SJCRH30 (cell line): Measurements from ENCODE around the gene CCNA2. TPM values are rescaled to one million over a fixed set of nuclear protein-coding genes. Genes with fewer than 3 reads are reported as not detected.

Experiments
- DNase-seq, 2 experiments: peaks; one replicate each; pipeline ENCODE4 v3.0.0-alpha.2; 2015 to 2020
- H3K27ac ChIP-seq: fragments of 250-450 bp; sonication (Bioruptor Pico); 2 replicates; pipeline ENCODE4 v1.5.1; 2020; ENCODE audit warnings: mild to moderate bottlenecking, moderate library complexity
- H3K27me3 ChIP-seq: fragments of 250-450 bp; sonication (Bioruptor Pico); 2 replicates; pipeline ENCODE4 v1.5.1; 2020; ENCODE audit warnings: mild to moderate bottlenecking, moderate library complexity
- H3K36me3 ChIP-seq: fragments of 250-450 bp; sonication (Bioruptor Pico); 2 replicates; pipeline ENCODE4 v1.5.1; 2020; ENCODE audit warnings: mild to moderate bottlenecking, moderate library complexity
- H3K4me1 ChIP-seq: fragments of 250-450 bp; sonication (Bioruptor Pico); 2 replicates; pipeline ENCODE4 v1.5.1; 2020; ENCODE audit warnings: mild to moderate bottlenecking, moderate library complexity
- H3K4me3 ChIP-seq: fragments of 250-450 bp; sonication (Bioruptor Pico); 2 replicates; pipeline ENCODE4 v1.5.1; 2020; ENCODE audit warnings: mild to moderate bottlenecking, moderate library complexity
- H3K9me3 ChIP-seq: fragments of 250-450 bp; sonication (Bioruptor Pico); replicated peaks from 2 replicates; pipeline ENCODE4 v1.5.1; 2020; ENCODE audit warnings: mild to moderate bottlenecking, moderate library complexity
- total RNA-seq: library from RNA; depleted of rRNA; stranded (reverse); fragments of >200 nt; shearing (Covaris generic); gene quantifications from 2 replicates; pipeline ENCODE4 v1.2.3, GENCODE V29; 2014

Gene CCNA2
- total RNA-seq, 1 experiment from 2014 or later, result 226 TPM

- Histone ChIP-seq H3K4me3 (peak overlapping the region; percentile 81), H3K4me1 (no peaks in the 10 kb centered on the region), H3K36me3 (peaks cover 57% of the 10 kb centered on the region), H3K9me3 (no peaks in the 10 kb centered on the region), H3K27me3 (no peaks in the 10 kb centered on the region), H3K27ac (no peak overlapping the region)
- DNase-seq, result no peak
These were observed 1.6 kb downstream of the CCNA2 start for GRCh38 chr4:121822047-121822446.

DNA sequence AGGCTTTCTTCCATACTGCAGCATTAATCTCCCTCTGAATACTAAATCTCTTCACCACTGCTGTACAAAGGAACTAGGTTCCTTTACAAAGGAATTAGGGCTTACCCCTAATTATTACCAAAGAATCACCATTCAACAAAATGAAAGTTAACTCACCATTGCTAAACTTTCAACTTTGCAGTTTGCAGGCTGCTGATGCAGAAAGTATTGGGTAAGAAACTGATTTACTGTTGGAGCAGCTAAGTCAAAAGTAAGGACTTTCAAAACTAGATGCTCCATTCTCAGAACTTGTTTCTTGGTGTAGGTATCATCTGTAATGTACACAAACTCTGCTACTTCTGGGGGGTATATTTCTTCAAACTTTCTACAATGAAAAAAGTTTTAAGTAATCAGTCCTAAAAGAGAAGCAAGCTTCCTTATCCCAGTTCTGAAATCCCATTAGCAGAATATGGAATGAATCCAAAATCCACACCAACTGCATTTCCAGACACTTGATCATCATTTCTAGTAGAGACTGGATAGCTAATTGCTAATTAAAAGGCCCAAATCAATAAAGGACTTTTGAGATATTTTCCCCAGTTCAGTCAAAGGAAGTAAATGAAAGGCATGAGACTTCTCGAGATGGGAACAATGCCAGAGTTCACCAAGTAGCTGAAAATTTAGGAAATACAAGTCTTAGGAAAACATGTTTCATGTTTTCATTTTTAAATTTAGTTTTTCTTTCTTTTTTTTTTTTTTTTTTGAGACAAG is 4.3 kb downstream of the CCNA2 start:
- Histone ChIP-seq H3K4me1 (no peaks in the 10 kb centered on the region), H3K9me3 (no peaks in the 10 kb centered on the region), H3K4me3 (no peak overlapping the region), H3K36me3 (peaks cover 82% of the 10 kb centered on the region), H3K27me3 (no peaks in the 10 kb centered on the region), H3K27ac (no peak overlapping the region)
- no peak for DNase-seq

DNA sequence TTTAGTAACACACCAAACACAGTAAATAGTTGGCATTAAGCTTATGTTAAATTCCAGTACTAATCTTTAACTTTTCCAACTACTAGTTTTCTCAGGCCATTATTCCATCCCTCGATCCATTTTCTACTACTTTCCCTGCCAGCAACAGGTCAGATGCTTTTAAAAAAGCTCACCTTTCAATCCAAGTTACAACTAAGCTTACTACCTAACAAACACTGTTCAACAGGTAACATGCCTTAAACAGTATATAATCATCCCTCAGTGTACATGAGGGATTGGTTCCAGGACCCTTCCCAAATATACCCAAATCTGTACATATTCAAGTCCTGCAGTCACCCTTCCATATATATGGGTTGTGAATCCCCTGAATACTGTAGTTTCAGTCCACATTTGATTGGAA is 5.5 kb downstream of the CCNA2 start:
- Histone ChIP-seq H3K27ac (no peak overlapping the region), H3K4me1 (no peaks in the 10 kb centered on the region), H3K4me3 (no peak overlapping the region), H3K27me3 (no peaks in the 10 kb centered on the region), H3K36me3 (peaks cover 94% of the 10 kb centered on the region), H3K9me3 (no peaks in the 10 kb centered on the region)
- no peak for DNase-seq

GRCh38 chr4:121817701-121818100 is 6.0 kb downstream of the CCNA2 start:
- Histone ChIP-seq H3K27me3 (no peaks in the 10 kb centered on the region), H3K9me3 (no peaks in the 10 kb centered on the region), H3K4me3 (no peak overlapping the region), H3K36me3 (peaks cover 99% of the 10 kb centered on the region), H3K27ac (no peak overlapping the region), H3K4me1 (no peaks in the 10 kb centered on the region)
- no peak for DNase-seq

GRCh38 chr4:121817006-121817405 is 6.7 kb downstream of the CCNA2 start:
- Histone ChIP-seq H3K9me3 (no peaks in the 10 kb centered on the region), H3K27me3 (no peaks in the 10 kb centered on the region), H3K4me3 (no peak overlapping the region), H3K36me3 (peaks cover 100% of the 10 kb centered on the region), H3K4me1 (no peaks in the 10 kb centered on the region), H3K27ac (no peak overlapping the region)
- no peak for DNase-seq

DNA sequence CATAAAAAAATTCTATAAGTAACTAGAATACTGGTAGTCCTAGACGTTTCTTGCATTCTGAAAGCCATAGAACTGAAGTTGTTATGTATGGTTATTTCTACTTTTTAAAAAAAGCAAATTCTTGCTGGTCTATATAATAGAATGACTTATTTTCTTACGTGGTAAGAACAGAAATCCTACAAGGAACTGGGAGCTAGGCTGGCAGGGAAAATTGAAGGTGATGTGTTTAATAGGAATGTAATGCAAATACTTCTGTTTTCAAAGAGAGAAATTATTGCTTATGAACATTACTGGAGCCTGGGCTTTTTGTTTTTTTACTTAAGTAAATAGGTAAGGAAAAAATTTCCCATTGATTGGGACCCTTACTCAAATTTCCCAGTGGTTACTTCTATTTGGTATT is 8.9 kb downstream of the CCNA2 start:
- no peaks in the 10 kb centered on the region for H3K27me3 ChIP-seq
- H3K27ac ChIP-seq, result no peak overlapping the region
- DNase-seq, result no peak
- peaks cover 98% of the 10 kb centered on the region for H3K36me3 ChIP-seq
- H3K4me3 ChIP-seq, result no peak overlapping the region
- H3K4me1 ChIP-seq, result no peaks in the 10 kb centered on the region
- H3K9me3 ChIP-seq, result no peaks in the 10 kb centered on the region

DNA sequence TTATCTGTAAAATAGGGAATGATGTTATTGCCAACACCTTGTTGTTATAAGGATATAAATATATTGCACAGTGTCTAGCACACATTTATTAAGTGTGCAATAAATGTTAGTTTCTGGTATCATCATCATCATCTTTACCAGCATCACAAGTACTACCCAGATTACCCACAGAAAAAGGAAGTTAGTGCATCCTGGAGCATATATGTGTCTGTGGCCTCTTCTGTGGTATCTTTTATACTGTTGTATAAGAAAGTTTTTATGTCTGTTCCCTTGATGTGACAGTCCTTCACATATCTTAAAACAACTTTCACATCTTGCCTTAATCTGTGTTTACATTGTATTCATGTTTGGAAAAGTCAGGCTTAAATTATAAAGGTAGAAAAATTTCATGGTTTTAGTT is 12.6 kb downstream of the CCNA2 start:
- Histone ChIP-seq H3K27me3 (no peaks in the 10 kb centered on the region), H3K36me3 (peaks cover 95% of the 10 kb centered on the region), H3K4me1 (no peaks in the 10 kb centered on the region), H3K9me3 (no peaks in the 10 kb centered on the region), H3K27ac (no peak overlapping the region), H3K4me3 (no peak overlapping the region)
- DNase-seq, result no peak

GRCh38 chr4:121806411-121806810 is 17.3 kb downstream of the CCNA2 start:
- Histone ChIP-seq H3K4me3 (no peak overlapping the region), H3K9me3 (no peaks in the 10 kb centered on the region), H3K27ac (no peak overlapping the region), H3K4me1 (peaks cover 3% of the 10 kb centered on the region; the same call in 1 of the 2 replicates), H3K27me3 (no peaks in the 10 kb centered on the region), H3K36me3 (peaks cover 79% of the 10 kb centered on the region)
- no peak for DNase-seq

GRCh38 chr4:121801715-121802075 is 22.0 kb downstream of the CCNA2 start:
- Histone ChIP-seq H3K4me1 (peaks cover 3% of the 10 kb centered on the region; the same call in 1 of the 2 replicates), H3K9me3 (no peaks in the 10 kb centered on the region), H3K36me3 (peaks cover 34% of the 10 kb centered on the region), H3K4me3 (peak overlapping the region; percentile 79), H3K27me3 (no peaks in the 10 kb centered on the region), H3K27ac (peak overlapping the region; percentile 87)
- DNase-seq, result no peak

DNA sequence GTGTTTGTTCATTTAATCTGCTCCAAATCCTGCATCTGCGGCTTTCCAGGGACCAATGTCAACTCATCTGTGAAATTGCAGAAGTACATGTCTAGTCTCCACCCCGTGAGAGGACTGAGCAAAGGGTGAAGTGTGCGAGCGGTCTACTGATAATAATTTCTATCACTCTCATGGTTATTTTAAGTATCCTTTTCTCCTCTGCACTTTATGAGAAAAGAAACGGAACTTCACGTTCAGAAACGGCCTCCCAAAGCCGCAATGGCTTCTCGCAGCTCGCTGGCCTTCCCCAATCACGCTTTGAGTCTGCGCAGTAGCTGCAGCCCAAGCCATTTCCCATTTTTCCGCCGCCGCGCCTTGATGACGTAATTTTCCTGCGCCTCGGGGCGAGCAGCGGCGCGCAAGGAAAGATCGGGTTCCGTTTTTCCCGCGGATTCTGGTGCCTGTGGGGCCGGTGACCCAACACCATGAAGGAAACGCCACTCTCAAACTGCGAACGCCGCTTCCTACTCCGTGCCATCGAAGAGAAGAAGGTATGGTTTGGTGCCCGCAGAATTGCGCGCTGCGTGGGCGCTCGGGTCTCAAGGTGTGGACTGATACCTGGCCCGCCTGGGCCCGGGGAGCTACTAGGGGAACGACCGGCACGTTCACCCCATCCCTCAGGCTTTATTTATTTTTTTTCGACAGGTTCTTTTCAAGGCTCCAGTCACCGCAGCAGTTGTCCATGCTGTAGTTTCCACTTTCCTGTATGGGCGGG is 22.5 kb downstream of the CCNA2 start, which contains the start of gene EXOSC9:
Gene EXOSC9, plus strand, starts transcription at position 363 of the 754 bp plus-strand sequence. Its CDS starts 102 bp downstream, at position 465.
- no peaks in the 10 kb centered on the region for H3K27me3 ChIP-seq
- peak; percentile 94 to 96 for DNase-seq
- H3K9me3 ChIP-seq, result no peaks in the 10 kb centered on the region
- H3K4me3 ChIP-seq, result peak within 1 kb of the TSS; percentile 79
- peaks cover 31% of the 10 kb centered on the region for H3K36me3 ChIP-seq
- peaks cover 8% of the 10 kb centered on the region for H3K4me1 ChIP-seq
- H3K27ac ChIP-seq, result peak within 1 kb of the TSS; percentile 87

DNA sequence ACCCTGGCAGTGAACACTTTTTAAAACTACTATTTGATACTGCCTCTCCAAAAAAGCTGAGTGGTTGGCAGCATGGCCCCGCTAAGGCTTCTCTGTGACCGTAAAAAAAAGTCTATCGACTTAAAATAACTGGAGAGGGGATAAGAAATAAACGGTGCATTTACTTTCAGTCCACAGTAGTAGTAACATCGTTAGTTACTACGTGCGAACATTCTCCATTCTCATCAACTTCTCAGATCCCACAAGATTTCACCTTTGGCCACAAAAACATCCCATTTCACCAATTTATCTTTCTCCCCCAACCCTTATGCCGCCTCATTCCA is 23.1 kb downstream of the CCNA2 start:
- H3K27ac ChIP-seq, result peak overlapping the region; percentile 87
- peaks cover 27% of the 10 kb centered on the region for H3K36me3 ChIP-seq
- peaks cover 13% of the 10 kb centered on the region for H3K4me1 ChIP-seq
- H3K9me3 ChIP-seq, result no peaks in the 10 kb centered on the region
- no peak for DNase-seq
- no peaks in the 10 kb centered on the region for H3K27me3 ChIP-seq
- peak overlapping the region; percentile 79 for H3K4me3 ChIP-seq

DNA sequence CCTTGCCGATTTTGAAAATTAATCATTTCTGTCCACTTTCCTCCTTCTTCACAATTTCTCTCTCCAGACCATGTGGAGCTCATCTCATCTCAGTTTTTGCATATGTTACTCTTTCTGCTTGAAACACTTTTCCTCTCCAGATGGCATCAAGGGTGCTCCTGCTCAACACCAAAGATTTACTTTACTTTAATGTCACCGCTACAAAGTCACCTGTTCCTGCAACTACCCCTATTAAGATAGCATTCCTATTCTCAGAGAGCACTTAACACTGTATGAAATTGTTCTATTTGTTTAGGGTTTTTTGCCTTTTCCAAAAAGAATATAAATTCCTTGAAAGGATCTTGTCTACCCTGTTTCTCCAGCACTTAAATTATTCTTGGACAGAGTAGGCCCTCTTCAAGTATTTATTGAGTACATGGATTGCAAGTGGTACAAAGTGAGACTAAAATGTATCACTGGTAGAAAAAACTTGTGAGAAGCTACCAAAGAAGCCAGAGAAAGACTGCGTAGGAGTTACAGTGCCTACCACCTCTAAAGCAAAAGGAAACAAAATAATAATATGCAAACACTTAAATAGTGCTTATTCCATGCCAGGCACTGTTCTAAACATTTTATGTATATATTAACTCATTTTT is 23.7 kb downstream of the CCNA2 start:
- peak overlapping the region; percentile 79 for H3K4me3 ChIP-seq
- peak overlapping the region; percentile 87 for H3K27ac ChIP-seq
- DNase-seq, result no peak

GRCh38 chr4:121799208-121799823 is 24.4 kb downstream of the CCNA2 start:
- DNase-seq, result no peak
- H3K27me3 ChIP-seq, result no peaks in the 10 kb centered on the region
- no peaks in the 10 kb centered on the region for H3K9me3 ChIP-seq
- H3K4me3 ChIP-seq, result no peak overlapping the region
- no peak overlapping the region for H3K27ac ChIP-seq
- H3K4me1 ChIP-seq, result peaks cover 18% of the 10 kb centered on the region
- peaks cover 14% of the 10 kb centered on the region for H3K36me3 ChIP-seq

More for the DNA sequence above, 23.7 kb downstream of the CCNA2 start:
- H3K4me1 ChIP-seq, result peaks cover 18% of the 10 kb centered on the region
- no peaks in the 10 kb centered on the region for H3K27me3 ChIP-seq
- H3K9me3 ChIP-seq, result no peaks in the 10 kb centered on the region
- H3K36me3 ChIP-seq, result peaks cover 21% of the 10 kb centered on the region

- no peak overlapping the region for H3K4me3 ChIP-seq
- DNase-seq, result no peak
- H3K9me3 ChIP-seq, result no peaks in the 10 kb centered on the region
- no peaks in the 10 kb centered on the region for H3K27me3 ChIP-seq
- H3K27ac ChIP-seq, result no peak overlapping the region
- peaks cover 15% of the 10 kb centered on the region for H3K4me1 ChIP-seq
- H3K36me3 ChIP-seq, result no peaks in the 10 kb centered on the region
These were observed 27.4 kb downstream of the CCNA2 start for GRCh38 chr4:121796283-121796682.
